IPS-15b (cell line): Measurements from ENCODE around the gene DHCR7.

Experiments used
- H3K27me3 ChIP-seq: one replicate; pipeline ENCODE4 v1.6.1; 2013; ENCODE audit warnings: low read length; ENCODE audit not compliant: control insufficient read depth, insufficient read depth
- H3K36me3 ChIP-seq: one replicate; pipeline ENCODE4 v1.6.1; 2013; ENCODE audit warnings: low read length; ENCODE audit not compliant: control insufficient read depth, insufficient read depth
- H3K4me1 ChIP-seq: one replicate; pipeline ENCODE4 v1.6.1; 2013; ENCODE audit warnings: mild to moderate bottlenecking, low read length; ENCODE audit not compliant: control insufficient read depth, insufficient read depth
- H3K4me3 ChIP-seq: one replicate; pipeline ENCODE4 v1.5.1; 2013; ENCODE audit warnings: low read depth, low read length
- H3K9ac ChIP-seq: one replicate; pipeline ENCODE4 v1.6.1; 2013; ENCODE audit warnings: low read depth, mild to moderate bottlenecking, low read length
- H3K9me3 ChIP-seq: one replicate; pipeline ENCODE4 v1.6.1; 2013; ENCODE audit warnings: mild to moderate bottlenecking, low read length; ENCODE audit not compliant: control insufficient read depth, insufficient read depth

DHCR7 gene

DNA sequence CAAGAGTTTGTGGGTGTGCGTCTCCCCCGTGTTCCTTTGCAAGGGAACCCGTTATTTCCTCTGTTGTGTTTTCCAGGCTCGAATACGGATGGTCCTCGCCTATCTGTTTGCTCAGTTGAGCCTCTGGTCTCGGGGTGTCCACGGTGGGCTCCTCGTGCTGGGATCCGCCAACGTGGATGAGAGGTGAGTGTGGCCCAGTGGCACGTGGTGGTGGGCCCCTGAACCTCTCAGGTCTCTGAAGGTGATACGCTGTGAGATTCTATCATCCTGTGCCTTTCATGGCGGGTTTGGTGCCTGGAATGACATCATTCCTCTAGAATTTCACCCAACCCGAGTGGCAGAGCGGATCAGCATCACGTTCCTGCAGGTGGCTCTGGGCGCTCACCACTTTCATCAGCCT, 37.3 kb upstream of the DHCR7 start:
- Histone ChIP-seq H3K4me3 (no peak overlapping the region), H3K9me3 (no peaks in the 10 kb centered on the region), H3K4me1 (no peaks in the 10 kb centered on the region), H3K9ac (no peak overlapping the region), H3K27me3 (no peaks in the 10 kb centered on the region), H3K36me3 (peaks cover 26% of the 10 kb centered on the region)

DNA sequence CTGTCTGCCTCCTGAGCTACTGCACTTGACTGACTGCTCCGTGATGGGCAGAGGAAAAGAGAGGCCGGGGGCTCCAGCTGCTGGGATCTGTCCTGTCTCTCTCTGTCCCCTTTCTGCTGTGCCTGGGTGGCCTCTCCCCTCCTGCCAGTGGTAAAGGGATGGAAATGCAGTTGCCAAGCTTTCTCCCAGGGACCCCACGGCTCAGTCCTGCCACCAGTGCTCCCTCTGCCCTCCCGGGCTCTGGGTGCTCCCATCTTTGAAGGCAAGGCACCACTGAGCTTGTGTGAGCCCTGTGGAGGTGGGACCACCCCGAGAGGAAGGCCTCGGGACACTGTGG, 36.8 kb upstream of the DHCR7 start:
- Histone ChIP-seq H3K9me3 (no peaks in the 10 kb centered on the region), H3K36me3 (peaks cover 24% of the 10 kb centered on the region), H3K4me3 (no peak overlapping the region), H3K4me1 (no peaks in the 10 kb centered on the region), H3K27me3 (no peaks in the 10 kb centered on the region), H3K9ac (no peak overlapping the region)

DNA sequence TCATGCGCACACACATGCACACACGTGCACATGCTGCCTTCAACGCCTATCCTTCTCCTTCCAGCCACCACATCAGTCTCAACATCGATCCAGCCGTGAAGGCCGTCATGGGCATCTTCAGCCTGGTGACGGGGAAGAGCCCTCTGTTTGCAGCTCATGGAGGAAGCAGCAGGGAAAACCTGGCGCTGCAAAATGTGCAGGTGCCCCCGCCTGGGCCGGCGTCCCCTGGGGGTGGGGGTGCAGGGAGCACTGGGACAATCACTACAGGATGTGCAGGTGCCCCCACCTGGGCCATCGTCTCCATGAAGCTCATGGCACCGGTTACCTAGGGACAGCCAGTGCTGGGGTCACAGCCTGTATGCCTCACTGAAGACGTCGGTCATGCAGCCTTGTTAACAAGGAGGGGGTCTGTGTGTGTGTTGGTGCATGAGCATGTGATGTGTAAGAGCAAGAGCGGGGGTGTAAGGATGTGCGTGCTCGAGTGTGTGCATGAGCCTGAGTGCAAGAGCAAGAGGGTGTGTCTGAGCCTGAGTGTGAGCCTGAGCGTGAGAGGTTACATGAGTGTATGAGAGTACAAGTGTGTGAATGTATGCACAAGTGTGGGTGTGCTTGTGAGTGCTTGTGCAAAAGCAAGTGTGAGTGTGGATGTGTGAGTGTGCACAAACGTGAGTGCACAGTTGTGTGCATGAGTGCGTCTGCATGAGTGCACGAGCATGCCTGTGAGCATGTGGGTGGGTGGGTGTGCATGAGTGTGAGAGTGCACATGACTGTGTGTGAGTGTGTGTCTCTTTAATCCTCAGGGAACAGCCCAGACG, 36.3 kb upstream of the DHCR7 start:
- H3K9me3 ChIP-seq: no peaks in the 10 kb centered on the region
- no peak overlapping the region for H3K9ac ChIP-seq
- no peaks in the 10 kb centered on the region for H3K27me3 ChIP-seq
- H3K4me3 ChIP-seq: no peak overlapping the region
- H3K36me3 ChIP-seq: peaks cover 22% of the 10 kb centered on the region
- no peaks in the 10 kb centered on the region for H3K4me1 ChIP-seq

DNA sequence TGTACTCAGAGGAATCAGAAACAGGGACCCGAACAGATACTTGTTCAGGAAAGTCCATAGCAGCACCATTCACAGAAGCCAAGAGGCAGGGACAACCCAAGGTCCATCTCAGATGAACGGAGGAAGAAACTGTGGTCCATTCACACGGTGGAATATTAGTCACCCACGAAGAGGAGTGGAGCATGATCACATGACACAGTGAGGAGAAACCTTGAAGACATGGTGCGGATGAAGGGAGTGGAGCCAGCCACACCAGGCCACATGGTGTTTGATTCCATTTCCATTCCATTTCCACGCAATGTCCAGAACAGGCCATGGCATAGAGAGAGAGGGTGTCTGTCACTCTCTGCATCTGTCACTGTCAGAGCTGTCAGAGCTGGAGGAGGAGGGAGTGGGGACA, 35.5 kb upstream of the DHCR7 start:
- Histone ChIP-seq H3K36me3 (peaks cover 24% of the 10 kb centered on the region), H3K4me1 (no peaks in the 10 kb centered on the region), H3K9me3 (no peaks in the 10 kb centered on the region), H3K4me3 (no peak overlapping the region), H3K9ac (no peak overlapping the region), H3K27me3 (no peaks in the 10 kb centered on the region)

DNA sequence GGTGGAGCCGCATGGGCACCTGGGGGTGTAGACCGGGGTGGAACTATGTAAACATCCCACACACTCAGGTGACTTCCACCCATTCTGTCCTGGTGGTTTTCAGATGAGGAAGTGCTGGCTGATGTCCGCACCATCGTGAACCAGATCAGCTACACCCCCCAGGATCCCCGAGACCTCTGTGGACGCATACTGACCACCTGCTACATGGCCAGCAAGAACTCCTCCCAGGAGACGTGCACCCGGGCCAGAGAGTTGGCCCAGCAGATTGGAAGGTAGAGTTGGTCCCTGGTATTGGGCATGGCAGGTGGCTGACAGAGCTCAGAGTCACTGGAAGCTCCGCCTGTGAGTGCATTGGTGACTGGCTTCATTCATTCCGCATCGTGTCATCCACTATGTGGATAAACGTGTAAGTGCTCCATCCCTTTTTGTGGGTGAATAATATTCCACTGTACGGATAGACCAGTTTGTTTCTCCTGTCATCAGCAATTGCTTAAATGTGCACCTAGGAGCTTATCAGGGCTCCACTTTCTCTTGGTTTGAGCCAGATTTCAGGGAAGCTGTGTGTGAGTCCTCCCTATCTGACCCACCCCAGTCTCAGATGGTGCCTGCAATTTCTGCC, 34.7 kb upstream of the DHCR7 start:
- no peak overlapping the region for H3K9ac ChIP-seq
- H3K9me3 ChIP-seq: no peaks in the 10 kb centered on the region
- H3K4me3 ChIP-seq: no peak overlapping the region
- no peaks in the 10 kb centered on the region for H3K4me1 ChIP-seq
- H3K27me3 ChIP-seq: no peaks in the 10 kb centered on the region
- H3K36me3 ChIP-seq: peaks cover 26% of the 10 kb centered on the region

DNA sequence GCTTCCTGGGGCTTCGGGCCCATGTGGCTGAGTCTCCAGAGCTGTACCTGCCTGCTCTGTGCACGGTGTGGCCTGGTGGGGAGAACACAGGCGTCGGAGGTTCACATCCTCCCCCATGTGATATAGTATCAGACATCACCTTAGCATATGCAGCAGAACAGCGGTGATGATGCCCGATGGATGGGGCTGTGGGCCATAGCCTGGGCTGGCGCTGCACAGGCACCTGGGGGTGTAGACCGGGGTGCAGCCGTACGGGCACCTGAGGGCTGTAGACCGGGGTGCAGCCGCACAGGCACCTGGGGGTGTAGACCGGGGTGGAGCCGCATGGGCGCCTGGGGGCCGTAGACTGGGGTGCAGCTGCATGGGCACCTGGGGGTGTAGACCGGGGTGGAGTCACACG, 34.0 kb upstream of the DHCR7 start:
- Histone ChIP-seq H3K36me3 (peaks cover 27% of the 10 kb centered on the region), H3K9ac (no peak overlapping the region), H3K9me3 (no peaks in the 10 kb centered on the region), H3K4me3 (no peak overlapping the region), H3K4me1 (peaks cover 3% of the 10 kb centered on the region), H3K27me3 (no peaks in the 10 kb centered on the region)

DNA sequence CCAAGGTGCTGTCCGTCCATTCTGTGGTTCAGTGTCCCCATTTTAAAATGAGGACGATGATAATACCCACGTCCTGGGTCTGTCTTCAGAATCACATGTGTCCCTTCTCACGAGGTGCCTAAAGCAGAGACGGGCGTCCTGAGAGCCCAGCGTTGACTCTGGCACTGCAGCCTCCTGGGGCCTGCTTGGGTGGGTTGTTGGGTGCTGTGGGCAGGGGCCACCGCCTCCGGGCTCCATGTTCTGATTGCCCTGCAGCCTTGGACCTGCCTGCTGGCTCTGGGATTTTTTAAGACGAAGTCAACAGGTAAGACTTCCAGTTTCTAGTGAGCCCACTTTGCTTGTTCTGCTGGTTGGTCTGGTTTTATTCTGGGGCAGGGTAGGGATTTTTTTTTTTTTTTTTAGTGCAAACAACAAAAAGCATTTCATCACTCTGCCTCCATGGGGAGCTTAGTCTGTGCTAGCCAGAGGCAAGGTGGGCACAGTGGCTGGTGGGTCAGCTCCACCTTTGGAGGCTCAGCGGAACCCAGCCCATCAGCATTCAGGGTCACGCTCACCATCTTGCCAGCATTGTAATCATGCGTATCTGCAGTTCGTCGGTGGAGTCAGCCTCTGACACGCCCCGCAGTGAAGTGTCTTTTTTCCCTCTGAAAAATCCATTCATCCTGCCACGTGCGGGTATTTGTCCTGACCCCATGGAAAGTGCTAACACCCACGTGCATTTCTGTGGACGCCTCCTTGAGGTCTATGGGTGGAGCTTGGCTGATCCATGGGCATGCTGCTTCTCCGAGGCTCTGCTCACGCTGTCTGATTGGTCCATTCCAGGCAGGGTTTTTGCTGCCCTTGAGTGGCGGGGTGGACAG, 33.1 kb upstream of the DHCR7 start:
- Histone ChIP-seq H3K36me3 (peaks cover 31% of the 10 kb centered on the region), H3K9ac (no peak overlapping the region), H3K27me3 (no peaks in the 10 kb centered on the region), H3K9me3 (no peaks in the 10 kb centered on the region), H3K4me3 (no peak overlapping the region), H3K4me1 (peaks cover 3% of the 10 kb centered on the region)

DNA sequence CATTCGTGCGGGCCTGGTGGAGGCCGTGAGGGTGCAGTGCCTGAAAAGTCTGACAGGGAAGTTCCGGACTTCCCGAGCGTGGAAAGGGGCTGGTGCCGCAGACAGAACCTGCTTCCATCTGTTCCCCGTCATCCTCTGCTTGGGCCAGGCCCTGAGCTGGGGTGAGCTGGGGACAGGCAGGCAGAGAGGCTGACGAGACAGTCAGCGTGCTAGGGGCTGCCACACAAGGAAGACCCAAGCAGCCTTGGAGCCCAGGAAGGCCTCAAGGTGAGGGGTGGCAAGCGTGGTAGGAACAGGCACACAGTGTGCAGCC, 30.3 kb upstream of the DHCR7 start:
- Histone ChIP-seq H3K9me3 (no peaks in the 10 kb centered on the region), H3K9ac (no peak overlapping the region), H3K36me3 (peaks cover 20% of the 10 kb centered on the region), H3K4me3 (no peak overlapping the region), H3K4me1 (peaks cover 3% of the 10 kb centered on the region), H3K27me3 (no peaks in the 10 kb centered on the region)

DNA sequence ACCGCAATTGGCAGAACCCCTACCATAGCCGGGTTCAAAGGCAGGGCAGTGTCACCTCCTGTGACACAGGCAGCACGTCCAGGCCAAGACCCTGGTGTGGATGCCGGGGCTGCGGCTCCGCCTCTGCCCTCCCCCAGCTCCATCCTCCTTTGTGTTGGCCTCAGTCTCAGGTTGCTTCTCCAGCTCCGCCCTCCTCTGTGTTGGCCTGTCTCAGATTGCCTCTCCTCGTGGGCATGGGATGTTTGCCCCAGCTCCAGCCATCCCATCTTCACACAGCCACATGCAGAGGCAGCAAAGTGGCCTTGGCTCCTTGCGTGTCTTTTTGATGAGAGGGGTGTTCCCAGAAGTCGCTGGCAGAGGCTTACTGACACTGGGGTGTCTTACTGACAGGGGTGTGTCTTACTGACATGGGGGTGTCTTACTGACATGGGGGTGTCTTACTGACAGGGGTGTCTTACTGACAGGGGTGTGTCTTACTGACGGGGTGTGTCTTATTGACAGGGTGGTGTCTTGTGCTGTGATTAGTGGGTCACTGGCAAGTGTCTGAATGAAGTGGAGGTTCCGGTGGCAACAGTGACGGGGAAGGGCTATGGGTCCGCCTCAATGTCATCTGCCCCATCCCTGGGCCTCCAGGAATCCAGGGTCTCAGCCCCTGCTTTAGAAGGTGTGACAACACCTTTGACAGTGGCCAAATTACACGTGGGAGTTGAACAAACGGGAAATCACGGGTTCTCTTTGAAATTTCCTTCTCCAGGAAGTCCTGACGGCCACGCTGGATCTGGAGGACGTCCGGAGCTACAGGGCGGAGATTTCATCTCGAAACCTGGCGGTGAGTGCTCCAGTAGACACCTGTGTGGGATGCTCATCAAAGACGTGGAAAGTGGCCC, 29.7 kb upstream of the DHCR7 start:
- Histone ChIP-seq H3K36me3 (peaks cover 25% of the 10 kb centered on the region), H3K4me1 (peaks cover 3% of the 10 kb centered on the region), H3K9me3 (no peaks in the 10 kb centered on the region), H3K27me3 (no peaks in the 10 kb centered on the region), H3K9ac (no peak overlapping the region), H3K4me3 (no peak overlapping the region)

DNA sequence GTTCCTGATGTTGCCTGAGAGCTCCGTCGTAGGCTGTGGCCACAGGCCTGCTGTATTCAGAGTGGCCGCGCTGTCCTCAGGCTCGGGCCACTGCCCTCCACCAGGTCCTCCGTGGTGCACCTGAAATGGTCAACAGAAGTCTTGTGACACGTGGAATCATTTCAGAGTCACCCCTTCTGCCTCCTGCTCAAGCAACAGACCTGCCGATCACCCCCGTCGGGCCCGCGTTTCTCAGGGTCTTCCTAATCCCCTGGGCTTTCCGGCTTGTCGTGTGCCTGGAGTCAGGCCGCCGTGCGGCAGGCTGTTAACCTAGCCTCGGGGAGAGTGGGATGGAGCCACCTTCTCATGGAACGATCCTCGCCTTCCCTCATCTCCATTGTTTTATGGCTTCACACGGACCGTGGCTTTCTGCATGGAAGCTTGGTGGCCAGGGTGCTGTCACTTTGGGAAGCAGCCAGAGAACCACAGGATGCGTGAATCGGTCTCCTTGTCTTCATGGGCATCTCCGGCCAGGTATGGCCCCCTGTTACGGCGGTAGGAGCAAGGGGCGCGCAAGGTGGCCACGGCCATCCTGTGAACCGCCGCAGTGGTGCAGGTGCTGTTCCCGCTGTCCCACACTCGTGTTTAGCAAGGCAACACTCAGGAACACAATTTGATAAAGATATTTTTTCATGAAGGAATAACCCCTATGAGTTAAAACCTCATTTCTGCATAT, 28.9 kb upstream of the DHCR7 start:
- Histone ChIP-seq H3K4me1 (peaks cover 3% of the 10 kb centered on the region), H3K9me3 (no peaks in the 10 kb centered on the region), H3K9ac (no peak overlapping the region), H3K4me3 (no peak overlapping the region), H3K27me3 (no peaks in the 10 kb centered on the region), H3K36me3 (peaks cover 25% of the 10 kb centered on the region)

DNA sequence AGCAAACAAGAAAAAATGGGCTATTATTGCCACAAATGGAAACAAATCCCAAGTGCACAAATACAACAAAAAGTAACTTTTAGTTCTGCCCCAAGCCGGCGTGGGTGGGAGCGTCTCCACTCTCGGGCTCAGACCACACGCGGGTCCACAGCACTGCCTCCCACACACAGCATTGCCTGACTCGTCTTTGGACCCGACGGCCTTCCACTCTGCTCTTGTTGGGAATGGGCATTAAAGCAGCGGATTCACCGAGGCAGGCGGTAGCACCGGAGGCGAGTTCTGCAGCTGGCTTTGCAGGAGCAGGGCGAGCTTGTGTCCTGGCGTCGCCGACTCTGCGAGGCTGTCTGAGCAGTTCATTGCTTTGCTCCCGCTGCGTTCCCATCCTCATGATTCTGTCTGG, 27.8 kb upstream of the DHCR7 start:
- Histone ChIP-seq H3K9ac (no peak overlapping the region), H3K9me3 (no peaks in the 10 kb centered on the region), H3K36me3 (peaks cover 25% of the 10 kb centered on the region)

More for the DNA sequence above, 27.8 kb upstream of the DHCR7 start:
- no peaks in the 10 kb centered on the region for H3K27me3 ChIP-seq
- H3K4me3 ChIP-seq: no peak overlapping the region
- peaks cover 3% of the 10 kb centered on the region for H3K4me1 ChIP-seq
